Stimulated activated CD4-positive, alpha-beta T cell treated with anti-CD3 and anti-CD28 coated beads, TNF-alpha, amount 100 ng/mL, for 1 hour (primary cell): ENCODE data around the gene EN2.
"Not testable (repeated sequence)": the region's sequence is repeated elsewhere in the genome, so short reads cannot be mapped to it uniquely, and the experiment has no call there.

ENCODE experiments used
- DNase-seq, 3 donors: peaks; one replicate each; pipeline ENCODE4 v3.0.0-alpha.2; 2020; ENCODE audit warnings: low read depth in 3 of 3, low spot score in 1 of 3

EN2 gene

GRCh38 chr7:155425887-155426286 lies 32.0 kb upstream of the EN2 start:
- no peak for DNase-seq

DNA sequence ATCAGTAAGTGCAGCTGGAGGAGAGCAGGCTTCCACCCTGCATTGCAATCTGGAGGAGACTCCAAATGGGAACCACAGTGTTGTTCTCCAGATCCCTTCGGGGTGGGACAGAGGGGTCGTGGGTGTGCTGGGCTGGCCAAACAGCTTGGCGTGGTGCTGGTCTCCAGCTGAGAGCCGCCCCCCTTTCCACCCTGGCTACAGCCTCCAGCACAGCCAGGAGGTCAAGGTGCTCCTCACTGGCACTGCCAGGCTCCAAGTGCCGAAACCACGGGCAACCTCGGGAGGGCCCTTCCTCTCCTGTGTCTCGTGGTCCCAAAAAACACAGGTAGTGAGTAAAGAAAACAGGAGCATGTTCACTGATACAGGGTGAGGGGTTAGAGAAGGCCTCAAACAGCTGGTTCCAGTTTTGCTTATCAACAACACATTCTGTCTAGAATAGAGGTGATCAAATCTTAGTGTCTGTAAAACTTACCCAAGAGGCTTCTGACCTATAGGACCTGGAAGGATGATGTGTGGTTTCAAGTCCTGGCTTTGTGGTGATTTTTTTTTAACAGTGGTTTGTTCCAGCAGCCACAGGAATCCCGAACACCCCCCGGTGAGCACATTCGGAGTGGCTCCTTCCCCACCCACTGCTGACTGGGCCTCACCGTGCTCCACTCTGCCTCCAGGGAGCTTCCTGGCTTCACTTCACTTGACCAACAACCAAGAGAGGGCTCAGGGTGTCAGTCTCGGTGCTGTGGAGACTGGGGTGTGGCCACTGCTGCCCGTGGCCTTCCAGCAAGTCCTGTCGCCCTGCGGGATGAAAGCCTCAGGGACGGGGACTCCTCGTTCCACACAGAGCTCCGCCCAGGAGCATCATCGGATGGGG lies 31.2 kb upstream of the EN2 start:
- DNase-seq: no peak

- no peak for DNase-seq
These were observed 30.4 kb upstream of the EN2 start for GRCh38 chr7:155427411-155428038.

DNA sequence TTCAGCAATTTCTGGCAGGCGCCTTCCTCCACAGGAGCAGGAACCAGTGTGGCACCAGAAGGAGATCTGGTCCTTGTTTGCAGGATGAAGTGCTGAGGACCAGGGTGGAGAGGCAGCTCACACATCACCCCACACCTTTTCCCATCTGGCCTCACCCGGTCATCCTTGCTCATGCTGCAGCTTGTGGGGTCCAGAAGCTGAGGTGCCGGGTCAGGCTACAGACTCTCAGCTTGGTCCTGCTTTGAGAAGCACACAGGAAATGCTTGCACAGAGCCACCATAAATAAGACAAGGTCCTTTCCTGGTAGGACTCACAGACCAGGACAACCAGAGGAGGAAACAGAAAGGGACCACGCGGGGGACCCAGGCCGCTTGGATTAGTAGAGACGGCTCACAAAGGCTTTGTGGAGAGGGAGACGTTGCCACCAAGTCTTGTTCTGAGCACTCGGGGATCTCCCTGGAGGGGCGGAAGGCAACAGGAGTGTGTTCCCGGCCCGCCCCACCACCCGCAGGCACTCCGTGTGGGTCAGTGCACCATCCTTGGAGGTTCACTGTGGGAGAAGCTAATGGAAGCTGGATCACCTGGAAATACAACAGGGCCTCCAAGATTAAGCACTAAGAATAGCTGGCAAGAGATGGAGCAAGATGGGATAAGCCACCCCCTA lies 29.6 kb upstream of the EN2 start:
- DNase-seq: no peak

DNA sequence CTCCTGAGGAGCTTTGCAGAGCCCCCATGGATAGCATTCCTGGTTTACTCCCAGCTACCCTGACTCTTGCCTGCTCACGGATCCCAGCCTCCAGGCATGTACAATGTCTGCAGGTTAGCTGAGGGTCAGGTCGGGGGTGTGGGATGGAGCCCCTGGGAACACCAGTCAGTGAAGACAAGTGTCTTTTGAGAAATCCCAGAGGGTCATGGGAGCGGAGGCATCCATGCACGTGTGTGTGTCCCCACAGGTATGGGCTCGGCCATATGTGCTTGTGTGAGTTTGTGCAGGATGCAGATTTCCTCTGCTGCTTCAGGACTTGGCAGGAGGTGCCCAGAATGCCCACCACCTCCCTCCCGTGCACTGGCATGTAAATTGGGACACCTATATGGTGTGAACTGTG lies 28.3 kb upstream of the EN2 start:
- DNase-seq: no peak

- DNase-seq: no peak
These were observed 27.3 kb upstream of the EN2 start for GRCh38 chr7:155430606-155431005.

DNA sequence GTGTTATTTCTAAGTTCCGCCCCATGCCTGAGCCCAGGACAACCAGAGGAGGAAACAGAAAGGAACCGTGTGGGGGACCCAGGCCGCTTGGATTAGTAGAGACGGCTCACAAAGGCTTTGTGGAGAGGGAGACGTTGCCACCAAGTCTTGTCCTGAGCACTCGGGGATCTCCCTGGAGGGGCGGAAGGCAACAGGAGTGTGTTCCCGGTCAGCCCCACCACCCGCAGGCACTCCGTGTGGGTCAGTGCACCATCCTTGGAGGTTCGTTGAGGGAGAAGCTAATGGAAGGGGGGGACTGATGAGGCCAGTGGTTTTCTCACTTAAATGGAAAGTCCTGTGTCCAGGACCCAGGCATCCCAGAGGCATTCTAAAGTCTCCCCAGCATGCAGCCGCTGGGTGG lies 26.7 kb upstream of the EN2 start:
- DNase-seq: no peak

DNA sequence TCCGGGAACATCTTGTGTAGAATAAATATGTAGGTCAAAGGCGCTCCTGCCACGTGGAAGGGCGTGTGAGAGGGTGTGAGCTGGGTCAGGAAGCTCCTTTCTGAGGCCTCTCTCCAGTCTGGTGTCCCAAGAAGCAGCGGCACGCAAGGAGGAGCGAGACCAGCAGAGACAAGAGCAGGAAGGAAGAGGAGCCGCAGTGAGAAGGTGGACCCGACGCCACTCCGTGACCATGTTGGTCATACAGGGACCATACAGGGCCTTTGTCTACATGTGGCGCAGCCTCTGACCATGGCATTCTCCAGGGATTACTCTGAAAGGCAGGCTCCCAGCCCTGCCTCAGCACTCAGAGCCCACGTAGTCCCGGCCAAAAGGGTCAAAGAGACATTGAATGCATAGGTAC lies 26.2 kb upstream of the EN2 start:
- no peak for DNase-seq

DNA sequence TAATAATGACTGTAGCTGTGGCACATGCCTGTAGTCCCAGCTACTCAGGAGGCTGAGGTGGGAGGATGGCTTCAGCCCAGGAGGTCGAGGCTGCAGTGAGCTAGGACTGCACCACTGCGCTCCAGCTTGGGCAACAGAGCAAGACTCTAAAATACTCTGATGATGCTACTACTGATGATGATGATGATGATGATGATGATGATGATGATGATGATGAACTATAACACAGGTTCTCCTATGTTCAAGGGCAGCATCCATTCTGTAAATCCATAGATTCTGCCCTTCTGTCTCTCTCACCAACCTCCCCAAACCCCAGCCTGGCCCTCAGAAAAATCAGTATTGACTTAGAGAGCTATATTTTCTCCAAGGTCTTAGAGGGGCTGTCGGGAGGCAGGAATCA lies 22.8 kb upstream of the EN2 start:
- DNase-seq: no peak

GRCh38 chr7:155437836-155438235 lies 20.1 kb upstream of the EN2 start:
- DNase-seq: no peak

GRCh38 chr7:155438777-155439176 lies 19.2 kb upstream of the EN2 start:
- no peak for DNase-seq

DNA sequence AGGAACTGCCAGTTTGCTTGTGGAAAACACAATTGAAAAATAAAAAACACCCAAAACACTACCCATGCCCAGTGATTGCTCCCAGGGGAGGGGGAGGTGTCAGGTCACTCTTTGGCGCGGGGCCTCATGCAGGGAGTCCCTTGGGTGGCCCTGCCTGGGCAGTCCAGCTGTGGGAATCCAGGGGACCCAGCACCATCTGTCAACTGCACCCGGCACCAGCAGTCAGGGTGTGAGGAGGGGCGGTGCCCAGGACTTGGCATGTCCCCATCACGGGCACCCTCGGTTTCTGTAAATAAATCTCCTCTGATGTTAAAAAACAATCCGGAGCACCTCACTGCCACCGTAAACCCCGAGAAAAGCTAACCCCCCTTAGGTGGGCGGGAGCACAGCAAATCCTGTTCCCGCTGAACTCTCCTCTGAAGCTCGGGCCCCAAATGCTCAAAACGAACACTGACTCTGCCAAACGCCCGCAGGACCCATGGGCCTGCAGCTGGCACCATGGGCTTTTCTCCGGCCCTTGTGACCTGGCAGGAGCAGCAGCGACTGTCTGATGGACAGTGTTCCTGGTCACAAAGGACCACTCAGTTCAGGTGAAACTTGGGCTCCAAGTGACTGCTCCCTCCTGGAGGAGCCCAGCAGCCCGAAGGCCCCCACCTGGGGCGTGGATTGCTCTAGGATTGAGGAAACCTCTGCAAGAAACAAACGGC lies 18.5 kb upstream of the EN2 start:
- DNase-seq: no peak

DNA sequence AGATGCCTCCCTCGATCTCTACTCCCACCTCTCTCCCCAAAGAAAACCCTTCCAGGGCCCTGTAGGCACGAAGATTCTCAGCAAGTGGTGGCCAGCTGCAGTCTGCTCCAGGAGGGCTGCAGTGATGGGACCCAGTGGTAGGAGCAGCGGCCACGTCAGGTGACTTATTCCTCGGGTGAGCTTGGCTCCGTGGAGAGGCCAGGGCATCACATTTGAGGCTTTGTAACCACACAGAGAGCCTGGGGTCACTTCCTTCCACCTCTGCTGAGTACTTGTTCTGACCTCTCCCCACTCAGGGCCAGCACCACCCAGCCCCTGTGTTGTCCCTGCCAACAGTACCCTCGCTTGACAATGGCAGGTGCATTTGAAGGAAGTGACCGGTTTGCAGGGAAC lies 17.9 kb upstream of the EN2 start:
- DNase-seq: no peak

GRCh38 chr7:155441856-155442255 lies 16.1 kb upstream of the EN2 start:
- no peak for DNase-seq

DNA sequence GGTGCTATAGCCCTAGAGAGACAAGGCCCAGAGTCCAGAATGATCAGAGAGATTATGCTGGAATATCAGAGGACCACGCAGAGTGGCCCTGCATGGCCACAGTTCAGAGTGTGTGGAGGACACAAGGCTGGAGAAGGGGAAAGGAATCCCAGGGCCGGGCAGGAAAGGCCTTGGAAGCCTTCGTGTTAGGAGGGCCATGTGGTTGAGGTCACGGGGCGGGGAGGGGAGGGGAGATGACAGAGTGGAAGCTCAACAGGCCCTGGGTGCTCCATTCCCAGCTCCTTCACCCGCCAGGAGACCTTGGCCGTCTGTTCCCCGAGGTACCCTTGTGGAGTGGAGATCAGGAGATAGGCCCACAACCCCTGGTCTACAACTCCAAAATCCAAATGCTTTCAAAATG lies 13.2 kb upstream of the EN2 start:
- DNase-seq: no peak

DNA sequence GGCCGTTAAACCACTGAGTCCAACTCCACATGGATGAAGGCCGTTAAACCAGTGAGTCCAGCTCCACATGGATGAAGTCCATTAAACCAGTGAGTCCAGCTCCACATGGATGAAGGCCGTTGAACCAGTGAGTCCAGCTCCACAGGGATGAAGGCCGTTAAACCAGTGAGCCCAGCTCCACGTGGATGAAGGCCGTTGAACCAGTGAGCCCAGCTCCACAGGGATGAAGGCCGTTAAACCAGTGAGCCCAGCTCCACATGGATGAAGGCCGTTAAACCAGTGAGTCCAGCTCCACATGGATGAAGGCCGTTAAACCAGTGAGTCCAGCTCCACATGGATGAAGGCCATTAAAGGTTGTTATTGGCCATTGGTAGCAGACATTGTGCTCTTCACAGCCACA lies 12.3 kb upstream of the EN2 start:
- DNase-seq: not testable (repeated sequence)

- no peak for DNase-seq
These were observed 10.3 kb upstream of the EN2 start for GRCh38 chr7:155447603-155448002.

DNA sequence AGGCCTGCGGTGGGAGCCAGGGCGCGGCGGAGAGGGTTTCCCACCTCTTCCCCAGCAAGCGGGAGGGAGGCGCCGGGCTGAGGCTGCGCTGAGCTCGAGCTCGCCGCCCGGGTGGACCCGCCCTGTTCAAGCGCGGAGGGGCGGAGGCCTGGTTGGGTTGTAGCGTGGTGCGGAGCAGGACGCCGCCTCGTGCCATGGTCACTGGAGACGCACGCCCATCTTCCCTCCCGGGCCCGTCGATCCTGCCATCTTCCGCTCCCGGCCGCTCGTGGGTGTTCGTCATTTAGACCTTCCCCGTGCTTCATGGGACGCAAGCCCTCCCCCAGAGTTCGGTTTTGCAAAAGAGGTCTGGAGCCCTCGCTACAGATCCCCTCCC lies 9.3 kb upstream of the EN2 start:
- no peak for DNase-seq

DNA sequence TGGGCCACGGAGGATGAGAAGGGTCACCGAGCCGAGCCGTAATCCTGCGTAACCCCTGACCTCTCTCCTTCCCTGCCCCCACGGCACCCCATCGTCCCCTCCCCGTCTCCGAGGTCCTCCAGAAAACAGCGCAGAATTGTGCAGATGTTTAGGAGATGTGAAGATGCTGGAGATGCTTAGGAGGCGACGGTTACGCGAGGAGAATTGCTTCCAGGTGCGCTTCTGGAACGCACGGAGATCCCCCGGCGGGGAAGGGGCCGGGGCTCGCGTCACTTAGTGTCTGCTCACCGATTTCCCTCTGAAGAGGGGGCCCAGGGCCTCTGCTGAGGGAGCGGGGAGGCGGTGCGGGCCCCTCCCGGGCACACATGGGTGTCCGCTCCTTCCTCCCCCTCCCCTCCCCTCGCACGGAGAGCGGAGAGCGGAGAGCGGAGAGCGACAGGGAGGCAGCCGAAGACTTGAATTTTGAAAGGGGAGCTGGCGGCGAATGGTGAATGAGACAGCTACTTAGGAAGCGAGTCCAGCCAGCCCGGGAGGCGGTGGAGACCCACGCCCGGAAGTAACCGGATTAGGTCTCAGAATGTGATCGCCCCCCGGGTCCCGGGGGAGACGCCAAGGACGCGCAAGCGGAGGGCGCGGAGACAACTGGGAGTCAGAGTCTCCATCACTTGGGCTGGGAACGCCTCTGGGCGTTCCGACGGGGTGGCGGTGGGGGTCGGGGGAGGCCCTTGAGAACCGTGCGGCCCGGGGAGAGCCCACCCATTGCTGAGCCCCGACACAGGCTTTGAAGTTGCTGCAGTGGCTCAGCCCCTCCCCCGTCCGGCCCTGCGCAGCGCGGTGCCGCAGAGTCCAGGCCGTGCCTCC lies 8.7 kb upstream of the EN2 start:
- DNase-seq: no peak

- no peak for DNase-seq
These were observed 7.9 kb upstream of the EN2 start for GRCh38 chr7:155449869-155450557.
